ENCODE data around the gene NFS1.
A peak's percentile ranks its signal among the peaks of the same experiment; 100 is the strongest.
"Not testable (repeated sequence)": the region's sequence is repeated elsewhere in the genome, so short reads cannot be mapped to it uniquely, and the experiment has no call there.

NFS1 gene

DNA sequence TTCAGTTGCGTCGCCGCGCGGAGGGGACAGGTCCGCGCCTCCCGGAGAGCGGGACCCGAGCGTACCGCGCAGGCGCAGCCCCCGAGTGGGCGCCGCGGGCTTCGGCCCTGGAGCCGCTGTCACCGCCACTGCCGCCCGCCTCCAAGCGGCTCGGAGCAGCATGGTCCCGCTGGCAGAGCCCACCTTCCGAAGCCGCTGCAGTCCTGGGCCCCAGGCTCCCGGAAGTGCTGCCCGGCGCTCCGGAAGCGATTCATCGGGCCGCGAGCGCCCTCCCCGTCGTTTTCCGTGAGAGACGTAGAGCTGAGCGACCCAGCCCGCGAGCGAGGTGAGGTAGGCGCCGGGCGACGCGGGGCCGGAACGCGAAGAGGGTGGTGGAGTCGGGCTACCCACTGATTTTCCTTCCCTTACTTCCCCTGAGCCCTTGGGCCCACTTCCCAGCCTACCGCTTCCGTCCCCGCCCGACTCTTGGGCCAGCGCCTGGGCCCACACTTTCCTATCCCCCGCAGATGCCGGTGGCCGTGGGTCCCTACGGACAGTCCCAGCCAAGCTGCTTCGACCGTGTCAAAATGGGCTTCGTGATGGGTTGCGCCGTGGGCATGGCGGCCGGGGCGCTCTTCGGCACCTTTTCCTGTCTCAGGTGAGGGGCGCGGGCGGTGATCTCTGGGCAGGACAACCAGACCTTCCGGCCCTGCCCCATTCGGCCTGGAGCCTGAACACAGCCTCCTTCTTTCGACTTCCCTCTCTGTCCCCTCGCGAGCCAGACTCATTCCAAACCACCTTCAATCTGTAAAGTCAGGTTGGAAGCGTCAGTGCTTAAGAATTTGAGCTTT, at the start of gene NFS1, which contains the start of gene ROMO1:
Gene NFS1, minus strand, starts transcription at position 226 of the 830 bp plus-strand sequence. Its CDS starts 64 bp downstream, at position 162.
Gene ROMO1, plus strand, starts transcription at position 279 of the 830 bp plus-strand sequence. Its CDS starts 228 bp downstream, at position 507.
- H3F3A ChIP-seq (ENCODE audit: insufficient read depth) = peaks cover 60% of the 10 kb centered on the region
- peaks cover 26% of the 10 kb centered on the region; the same call in 1 of the 2 replicates for H3K79me2 ChIP-seq (ENCODE audit: insufficient read depth, low read length)
- H3K4me3 ChIP-seq (ENCODE audit: insufficient read depth, low read length, poor library complexity, severe bottlenecking) = peak within 1 kb of the TSS; percentile 92
- no peak for TF ChIP-seq EZH2phosphoT487 (conservative IDR thresholded peaks at IDR 0.05; ENCODE audit: low read length)
- TF ChIP-seq, protein P1, sequence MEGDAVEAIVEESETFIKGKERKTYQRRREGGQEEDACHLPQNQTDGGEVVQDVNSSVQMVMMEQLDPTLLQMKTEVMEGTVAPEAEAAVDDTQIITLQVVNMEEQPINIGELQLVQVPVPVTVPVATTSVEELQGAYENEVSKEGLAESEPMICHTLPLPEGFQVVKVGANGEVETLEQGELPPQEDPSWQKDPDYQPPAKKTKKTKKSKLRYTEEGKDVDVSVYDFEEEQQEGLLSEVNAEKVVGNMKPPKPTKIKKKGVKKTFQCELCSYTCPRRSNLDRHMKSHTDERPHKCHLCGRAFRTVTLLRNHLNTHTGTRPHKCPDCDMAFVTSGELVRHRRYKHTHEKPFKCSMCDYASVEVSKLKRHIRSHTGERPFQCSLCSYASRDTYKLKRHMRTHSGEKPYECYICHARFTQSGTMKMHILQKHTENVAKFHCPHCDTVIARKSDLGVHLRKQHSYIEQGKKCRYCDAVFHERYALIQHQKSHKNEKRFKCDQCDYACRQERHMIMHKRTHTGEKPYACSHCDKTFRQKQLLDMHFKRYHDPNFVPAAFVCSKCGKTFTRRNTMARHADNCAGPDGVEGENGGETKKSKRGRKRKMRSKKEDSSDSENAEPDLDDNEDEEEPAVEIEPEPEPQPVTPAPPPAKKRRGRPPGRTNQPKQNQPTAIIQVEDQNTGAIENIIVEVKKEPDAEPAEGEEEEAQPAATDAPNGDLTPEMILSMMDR (IDR thresholded peaks at IDR 0.05; ENCODE audit: insufficient read depth, low read length, poor library complexity, severe bottlenecking) = no peak
- no peaks in the 10 kb centered on the region for H3K9me3 ChIP-seq (ENCODE audit: insufficient read depth, low read length)
- H3K27ac ChIP-seq (ENCODE audit: low read depth, low read length) = peak within 1 kb of the TSS; percentile 70
- peak within 1 kb of the TSS; percentile 93 for H2AFZ ChIP-seq (ENCODE audit: low read depth, low read length, severe bottlenecking)
- peak within 1 kb of the TSS; percentile 93 for H3K9ac ChIP-seq (ENCODE audit: low read length)
- H3K4me2 ChIP-seq (ENCODE audit: low read depth, low read length, poor library complexity, severe bottlenecking) = peak within 1 kb of the TSS; percentile 67
- peaks cover 16% of the 10 kb centered on the region for H3K36me3 ChIP-seq (ENCODE audit: low read length)
- H4K20me1 ChIP-seq (ENCODE audit: low read depth, low read length) = peaks cover under 1% of the 10 kb centered on the region
- H3K9me2 ChIP-seq (replicated peaks; ENCODE audit: insufficient read depth, low read length) = no peaks in the 10 kb centered on the region
- no peaks in the 10 kb centered on the region for H3K27me3 ChIP-seq (ENCODE audit: low read length)

DNA sequence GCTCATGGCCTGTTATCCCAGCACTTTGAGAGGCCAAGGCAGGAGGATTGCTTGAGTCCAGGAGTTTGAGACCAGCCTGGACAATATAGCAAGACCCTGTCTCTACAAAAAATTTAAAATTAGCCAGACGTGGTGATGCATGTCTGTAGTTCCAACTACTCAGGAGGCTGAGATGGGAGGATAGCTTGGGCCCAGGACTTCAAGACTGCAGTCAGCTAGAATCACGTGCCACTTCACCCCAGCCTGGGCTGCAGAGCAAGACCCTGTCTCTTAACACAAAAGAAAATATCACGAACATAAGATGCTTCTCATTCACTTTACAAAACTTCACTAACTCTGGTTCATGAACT, 45.3 kb upstream of the NFS1 start:
- not testable (repeated sequence) for H3K27ac ChIP-seq (ENCODE audit: low read depth, low read length); H3K9me2 ChIP-seq (replicated peaks; ENCODE audit: insufficient read depth, low read length); H2AFZ ChIP-seq (ENCODE audit: low read depth, low read length, severe bottlenecking); H3K27me3 ChIP-seq (ENCODE audit: low read length); H3K9me3 ChIP-seq (ENCODE audit: insufficient read depth, low read length); H3K4me2 ChIP-seq (ENCODE audit: low read depth, low read length, poor library complexity, severe bottlenecking); H3K9ac ChIP-seq (ENCODE audit: low read length); H3K4me3 ChIP-seq (ENCODE audit: insufficient read depth, low read length, poor library complexity, severe bottlenecking)
- Histone ChIP-seq H3K79me2 (ENCODE audit: insufficient read depth, low read length) (peaks cover 30% of the 10 kb centered on the region), H3K36me3 (ENCODE audit: low read length) (peaks cover 17% of the 10 kb centered on the region), H3F3A (ENCODE audit: insufficient read depth) (peaks cover 29% of the 10 kb centered on the region; the same call in 1 of the 2 replicates), H4K20me1 (ENCODE audit: low read depth, low read length) (peaks cover 13% of the 10 kb centered on the region)

DNA sequence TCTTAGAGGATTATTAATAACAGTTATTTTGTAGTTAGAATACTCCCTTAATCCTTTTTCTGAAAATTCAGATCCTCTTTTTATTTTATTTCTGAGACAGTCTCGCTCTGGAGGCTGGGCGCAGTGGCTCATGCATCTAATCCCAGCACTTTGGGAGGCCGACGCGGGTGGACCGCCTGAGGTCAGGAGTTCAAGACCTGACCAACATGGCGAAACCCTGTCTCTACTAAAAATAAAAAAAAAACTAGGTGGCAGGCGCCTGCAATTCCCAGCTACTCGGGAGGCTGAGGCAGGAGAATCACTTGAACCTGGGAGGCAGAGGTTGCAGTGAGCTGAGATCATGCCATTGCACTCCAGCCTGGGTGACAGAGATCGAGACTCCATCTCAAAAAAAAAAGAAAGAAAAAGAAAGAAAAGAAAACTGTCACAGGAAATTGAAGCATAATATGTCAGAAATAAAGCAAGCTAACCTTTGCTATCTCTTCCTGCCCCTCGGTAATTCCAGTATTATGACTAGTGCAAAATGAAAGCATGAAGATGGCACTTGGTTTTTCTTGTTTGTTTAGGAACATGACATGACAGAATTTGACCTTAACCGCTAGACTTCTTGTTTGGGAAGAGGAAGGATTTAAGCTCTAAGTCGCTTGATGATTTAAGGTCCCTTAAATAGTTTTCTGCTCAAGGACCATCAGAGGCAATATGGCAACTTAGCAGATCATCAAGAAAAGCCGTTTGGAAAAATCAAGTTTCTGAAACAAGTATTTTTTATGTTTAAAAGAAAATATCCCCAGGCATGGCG, 44.7 kb upstream of the NFS1 start:
- no peaks in the 10 kb centered on the region for H3K9me3 ChIP-seq (ENCODE audit: insufficient read depth, low read length)
- H3F3A ChIP-seq (ENCODE audit: insufficient read depth) = peaks cover 32% of the 10 kb centered on the region; the same call in 1 of the 2 replicates
- peak overlapping the region; percentile 84 for H3K4me2 ChIP-seq (ENCODE audit: low read depth, low read length, poor library complexity, severe bottlenecking)
- peak overlapping the region; percentile 82 for H3K27ac ChIP-seq (ENCODE audit: low read depth, low read length)
- peaks cover 19% of the 10 kb centered on the region for H4K20me1 ChIP-seq (ENCODE audit: low read depth, low read length)
- H3K27me3 ChIP-seq (ENCODE audit: low read length) = no peaks in the 10 kb centered on the region
- H3K9me2 ChIP-seq (replicated peaks; ENCODE audit: insufficient read depth, low read length) = no peaks in the 10 kb centered on the region
- H3K36me3 ChIP-seq (ENCODE audit: low read length) = peaks cover 23% of the 10 kb centered on the region
- H3K79me2 ChIP-seq (ENCODE audit: insufficient read depth, low read length) = peaks cover 36% of the 10 kb centered on the region
- peak overlapping the region; percentile 10 for H2AFZ ChIP-seq (ENCODE audit: low read depth, low read length, severe bottlenecking)
- H3K4me3 ChIP-seq (ENCODE audit: insufficient read depth, low read length, poor library complexity, severe bottlenecking) = peak overlapping the region; percentile 73
- TF ChIP-seq, protein P1 (IDR thresholded peaks at IDR 0.05; ENCODE audit: insufficient read depth, low read length, poor library complexity, severe bottlenecking) = no peak
- no peak for TF ChIP-seq EZH2phosphoT487 (conservative IDR thresholded peaks at IDR 0.05; ENCODE audit: low read length)
- H3K9ac ChIP-seq (ENCODE audit: low read length) = peak overlapping the region; percentile 86
